SKM-1 treated with dmso at 0.1 percent for 144 hours (cell line): ENCODE measurements around the gene BBS12.

ENCODE experiments used
- DNase-seq: peaks from one replicate; lab custom pipeline; 2025; ENCODE audit not compliant: unreplicated experiment; lab: John Stamatoyannopoulos, UW

BBS12 gene

GRCh38 chr4:122793811-122794210, 61.3 kb downstream of the BBS12 start:
- DNase-seq, result no peak
